ENCODE measurements around the gene VOPP1.

Gene VOPP1

GRCh38 chr7:55470261-55470660, 102.0 kb downstream of the VOPP1 start:
- no peak overlapping the region for H3K4me3 ChIP-seq (ENCODE audit: low read depth, low read length)
- no peak for TF ChIP-seq CTCF (IDR thresholded peaks at IDR 0.05; ENCODE audit: low read depth, low read length)

GRCh38 chr7:55469721-55470120, 102.6 kb downstream of the VOPP1 start:
- no peak for TF ChIP-seq CTCF (IDR thresholded peaks at IDR 0.05; ENCODE audit: low read depth, low read length)
- no peak overlapping the region for H3K4me3 ChIP-seq (ENCODE audit: low read depth, low read length)

GRCh38 chr7:55469271-55469681, 103.0 kb downstream of the VOPP1 start:
- no peak overlapping the region for H3K4me3 ChIP-seq (ENCODE audit: low read depth, low read length)
- TF ChIP-seq CTCF (IDR thresholded peaks at IDR 0.05; ENCODE audit: low read depth, low read length) = no peak

- TF ChIP-seq CTCF (IDR thresholded peaks at IDR 0.05; ENCODE audit: low read depth, low read length) = no peak
- no peak overlapping the region for H3K4me3 ChIP-seq (ENCODE audit: low read depth, low read length)
Observed at GRCh38 chr7:55468495-55468894, 103.8 kb downstream of the VOPP1 start.

GRCh38 chr7:55467047-55467593, 105.2 kb downstream of the VOPP1 start:
- no peak for TF ChIP-seq CTCF (IDR thresholded peaks at IDR 0.05; ENCODE audit: low read depth, low read length)
- H3K4me3 ChIP-seq (ENCODE audit: low read depth, low read length) = no peak overlapping the region

- TF ChIP-seq CTCF (IDR thresholded peaks at IDR 0.05; ENCODE audit: low read depth, low read length) = no peak
- H3K4me3 ChIP-seq (ENCODE audit: low read depth, low read length) = no peak overlapping the region
Observed at GRCh38 chr7:55465691-55466090, 106.6 kb downstream of the VOPP1 start.

GRCh38 chr7:55464422-55464821, 107.9 kb downstream of the VOPP1 start:
- no peak overlapping the region for H3K4me3 ChIP-seq (ENCODE audit: low read depth, low read length)
- no peak for TF ChIP-seq CTCF (IDR thresholded peaks at IDR 0.05; ENCODE audit: low read depth, low read length)

Measured in WI38 (cell line).